Stimulated activated CD8-positive, alpha-beta memory T cell treated with anti-CD3 and anti-CD28 coated beads, Interleukin-4, amount 100 ng/mL, for 1 hour (primary cell): ENCODE results near the gene PEPD.

Experiments
- DNase-seq, 2 donors: peaks; one replicate each; pipeline ENCODE4 v3.0.0-alpha.2; 2020; ENCODE audit warnings: low read depth in 2 of 2, low spot score in 1 of 2

Gene PEPD

GRCh38 chr19:33408538-33409434, 112.8 kb downstream of the PEPD start:
- no peak for DNase-seq

- no peak for DNase-seq
Measured at GRCh38 chr19:33408116-33408515, 113.5 kb downstream of the PEPD start.

- DNase-seq = no peak
Measured at GRCh38 chr19:33407716-33408115, 113.9 kb downstream of the PEPD start.

- DNase-seq = no peak
Measured at GRCh38 chr19:33407140-33407551, 114.4 kb downstream of the PEPD start.

GRCh38 chr19:33406521-33407139, 115.0 kb downstream of the PEPD start:
- peak; percentile 59 to 60 for DNase-seq

GRCh38 chr19:33405553-33406461, 115.8 kb downstream of the PEPD start:
- no peak for DNase-seq

- no peak for DNase-seq
Measured at GRCh38 chr19:33405254-33405552, 116.4 kb downstream of the PEPD start.

GRCh38 chr19:33404506-33405253, 116.9 kb downstream of the PEPD start:
- DNase-seq = no peak

GRCh38 chr19:33403973-33404304, 117.7 kb downstream of the PEPD start:
- no peak for DNase-seq

GRCh38 chr19:33403221-33403972, 118.2 kb downstream of the PEPD start:
- DNase-seq = no peak

- no peak for DNase-seq
Measured at GRCh38 chr19:33402421-33403220, 119.0 kb downstream of the PEPD start.

GRCh38 chr19:33401683-33402420, 119.7 kb downstream of the PEPD start:
- no peak for DNase-seq

- DNase-seq = no peak
Measured at GRCh38 chr19:33400856-33401682, 120.5 kb downstream of the PEPD start.

GRCh38 chr19:33399745-33400681, 121.6 kb downstream of the PEPD start:
- no peak for DNase-seq

GRCh38 chr19:33399081-33399744, 122.4 kb downstream of the PEPD start:
- no peak for DNase-seq

GRCh38 chr19:33398361-33399060, 123.1 kb downstream of the PEPD start:
- DNase-seq = no peak
